KMS-11 (cell line): ENCODE data around the gene GRPEL1.
A peak's percentile ranks its signal among the peaks of the same experiment; 100 is the strongest.

Experiments used
- H2AFZ ChIP-seq: fragments of 200-600 bp; sonication (generic); 2 replicates; pipeline ENCODE4 v1.6.1; 2016; ENCODE audit warnings: antibody characterized with exemption, mixed run types, low read depth
- H3K27ac ChIP-seq: fragments of 200-600 bp; sonication (generic); 2 replicates; pipeline ENCODE4 v1.6.1; 2016; ENCODE audit warnings: mild to moderate bottlenecking, mixed run types
- H3K27me3 ChIP-seq: fragments of 200-600 bp; sonication (generic); 2 replicates; pipeline ENCODE4 v1.6.1; 2017; ENCODE audit warnings: mild to moderate bottlenecking, low read depth, mixed run types, moderate library complexity; ENCODE audit not compliant: insufficient read depth
- H3K36me3 ChIP-seq: fragments of 200-600 bp; sonication (generic); 2 replicates; pipeline ENCODE4 v1.6.1; 2017; ENCODE audit warnings: mild to moderate bottlenecking, mixed run types; ENCODE audit not compliant: insufficient read depth
- H3K4me1 ChIP-seq: fragments of 200-600 bp; sonication (generic); 2 replicates; pipeline ENCODE4 v1.6.1; 2016; ENCODE audit warnings: mild to moderate bottlenecking, low read depth, mixed run types; ENCODE audit not compliant: poor library complexity, severe bottlenecking
- H3K4me2 ChIP-seq: fragments of 200-600 bp; sonication (generic); 2 replicates; pipeline ENCODE4 v1.7.0; 2016; ENCODE audit warnings: mild to moderate bottlenecking, mixed run types
- H3K4me3 ChIP-seq: fragments of 200-600 bp; sonication (generic); IDR thresholded peaks from 2 replicates; pipeline ENCODE4 v1.6.1; 2017; ENCODE audit warnings: low read depth, low read length, mixed read lengths; ENCODE audit not compliant: insufficient read depth
- H3K79me2 ChIP-seq: fragments of 200-600 bp; sonication (generic); 2 replicates; pipeline ENCODE4 v1.6.1; 2016; ENCODE audit warnings: low read depth, mixed run types; ENCODE audit not compliant: insufficient read depth
- H3K9ac ChIP-seq: fragments of 200-600 bp; sonication (generic); 2 replicates; pipeline ENCODE4 v1.6.1; 2016; ENCODE audit warnings: mild to moderate bottlenecking, mixed run types
- H4K20me1 ChIP-seq: fragments of 200-600 bp; sonication (generic); 2 replicates; pipeline ENCODE4 v1.6.1; 2016; ENCODE audit warnings: mild to moderate bottlenecking, mixed run types; ENCODE audit not compliant: insufficient read depth
- TF ChIP-seq, protein P1 (sequence below): fragments of 200-600 bp; sonication (generic); conservative IDR thresholded peaks from 2 replicates; pipeline ENCODE4 v1.6.1; 2017; ENCODE audit warnings: low read depth, mild to moderate bottlenecking, antibody characterized with exemption, low read length, moderate library complexity, mixed read lengths

Gene GRPEL1

GRCh38 chr4:7067126-7067451, 775 bp downstream of the GRPEL1 start:
- TF ChIP-seq, protein P1, sequence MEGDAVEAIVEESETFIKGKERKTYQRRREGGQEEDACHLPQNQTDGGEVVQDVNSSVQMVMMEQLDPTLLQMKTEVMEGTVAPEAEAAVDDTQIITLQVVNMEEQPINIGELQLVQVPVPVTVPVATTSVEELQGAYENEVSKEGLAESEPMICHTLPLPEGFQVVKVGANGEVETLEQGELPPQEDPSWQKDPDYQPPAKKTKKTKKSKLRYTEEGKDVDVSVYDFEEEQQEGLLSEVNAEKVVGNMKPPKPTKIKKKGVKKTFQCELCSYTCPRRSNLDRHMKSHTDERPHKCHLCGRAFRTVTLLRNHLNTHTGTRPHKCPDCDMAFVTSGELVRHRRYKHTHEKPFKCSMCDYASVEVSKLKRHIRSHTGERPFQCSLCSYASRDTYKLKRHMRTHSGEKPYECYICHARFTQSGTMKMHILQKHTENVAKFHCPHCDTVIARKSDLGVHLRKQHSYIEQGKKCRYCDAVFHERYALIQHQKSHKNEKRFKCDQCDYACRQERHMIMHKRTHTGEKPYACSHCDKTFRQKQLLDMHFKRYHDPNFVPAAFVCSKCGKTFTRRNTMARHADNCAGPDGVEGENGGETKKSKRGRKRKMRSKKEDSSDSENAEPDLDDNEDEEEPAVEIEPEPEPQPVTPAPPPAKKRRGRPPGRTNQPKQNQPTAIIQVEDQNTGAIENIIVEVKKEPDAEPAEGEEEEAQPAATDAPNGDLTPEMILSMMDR: no peak
- Histone ChIP-seq H3K4me2 (peak overlapping the region; percentile 82), H3K79me2 (peaks cover 31% of the 10 kb centered on the region), H3K4me1 (peaks cover 13% of the 10 kb centered on the region), H3K27me3 (no peaks in the 10 kb centered on the region), H2AFZ (peak overlapping the region; percentile 10; the same call in 1 of the 2 replicates), H4K20me1 (no peaks in the 10 kb centered on the region), H3K36me3 (no peaks in the 10 kb centered on the region), H3K4me3 (peak overlapping the region; percentile 31), H3K27ac (peak overlapping the region; percentile 61), H3K9ac (peak overlapping the region; percentile 77)

DNA sequence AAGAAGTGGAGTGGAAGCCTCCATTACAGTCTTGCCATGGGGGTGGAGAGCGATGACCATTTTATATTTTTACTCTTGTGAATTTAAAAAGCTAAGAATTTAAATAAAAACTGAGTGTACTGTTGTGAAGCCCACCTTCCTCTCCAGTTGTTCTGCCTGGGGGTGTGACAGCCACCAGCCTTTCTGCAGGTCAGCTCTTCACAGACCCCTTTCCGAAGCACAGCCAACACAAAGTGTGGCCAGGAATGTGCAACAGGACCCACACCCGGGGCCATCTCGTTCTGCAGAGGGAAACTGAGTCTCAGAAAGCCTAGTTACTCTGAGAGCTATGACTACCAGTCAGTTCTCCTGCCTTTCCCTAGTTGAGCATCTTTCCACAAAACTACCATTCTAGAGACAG, 1.4 kb downstream of the GRPEL1 start:
- H2AFZ ChIP-seq: no peak overlapping the region
- H3K4me3 ChIP-seq: peak overlapping the region; percentile 31
- peaks cover 31% of the 10 kb centered on the region for H3K79me2 ChIP-seq
- H3K4me2 ChIP-seq: peak overlapping the region; percentile 82
- peak overlapping the region; percentile 77; the same call in 1 of the 2 replicates for H3K9ac ChIP-seq
- peaks cover 13% of the 10 kb centered on the region for H3K4me1 ChIP-seq
- H3K27me3 ChIP-seq: no peaks in the 10 kb centered on the region
- H3K36me3 ChIP-seq: no peaks in the 10 kb centered on the region
- TF ChIP-seq, protein P1: no peak
- H3K27ac ChIP-seq: no peak overlapping the region
- H4K20me1 ChIP-seq: no peaks in the 10 kb centered on the region

- H3K4me2 ChIP-seq: peak overlapping the region; percentile 82; the same call in 1 of the 2 replicates
- no peaks in the 10 kb centered on the region for H4K20me1 ChIP-seq
- peaks cover 13% of the 10 kb centered on the region for H3K4me1 ChIP-seq
- TF ChIP-seq, protein P1: no peak
- no peak overlapping the region for H3K27ac ChIP-seq
- peaks cover 31% of the 10 kb centered on the region for H3K79me2 ChIP-seq
- H3K27me3 ChIP-seq: no peaks in the 10 kb centered on the region
- H3K4me3 ChIP-seq: no peak overlapping the region
- H3K9ac ChIP-seq: no peak overlapping the region
- H2AFZ ChIP-seq: no peak overlapping the region
- H3K36me3 ChIP-seq: no peaks in the 10 kb centered on the region
Measured at GRCh38 chr4:7066006-7066405, 1.9 kb downstream of the GRPEL1 start.

- no peak overlapping the region for H3K27ac ChIP-seq
Measured at GRCh38 chr4:7063362-7063761, 4.5 kb downstream of the GRPEL1 start.

More at GRCh38 chr4:7063362-7063761, 4.5 kb downstream of the GRPEL1 start:
- no peak overlapping the region for H3K4me3 ChIP-seq
- peaks cover 31% of the 10 kb centered on the region for H3K79me2 ChIP-seq
- no peaks in the 10 kb centered on the region for H3K27me3 ChIP-seq
- no peak overlapping the region for H3K4me2 ChIP-seq
- H3K4me1 ChIP-seq: peaks cover 25% of the 10 kb centered on the region
- H4K20me1 ChIP-seq: no peaks in the 10 kb centered on the region
- H3K9ac ChIP-seq: no peak overlapping the region
- H3K36me3 ChIP-seq: no peaks in the 10 kb centered on the region
- H2AFZ ChIP-seq: no peak overlapping the region
- TF ChIP-seq, protein P1: no peak
